ENCODE results near the gene NKIRAS2. TPM values are rescaled to one million over a fixed set of nuclear protein-coding genes. Genes with fewer than 3 reads are reported as not detected.

NKIRAS2 gene
- total RNA-seq, 2 donors from 2014 or later: 12.0 to 14.9 TPM

- no peaks in the 10 kb centered on the region for H3K4me1 Mint-ChIP-seq
- H3K27ac Mint-ChIP-seq: no peak overlapping the region
These were observed 49.1 kb downstream of the NKIRAS2 start for GRCh38 chr17:42068979-42069378.

GRCh38 chr17:42071810-42072209 is 51.9 kb downstream of the NKIRAS2 start:
- Mint-ChIP-seq H3K4me3 (no peak overlapping the region), H3K9me3 (no peaks in the 10 kb centered on the region), H3K27ac (no peak overlapping the region), H3K36me3 (ENCODE audit: low read depth) (no peaks in the 10 kb centered on the region), H3K27me3 (peaks cover 22% of the 10 kb centered on the region), H3K4me1 (no peaks in the 10 kb centered on the region)
- ATAC-seq (replicated peaks): no peak

More at GRCh38 chr17:42068979-42069378, 49.1 kb downstream of the NKIRAS2 start:
- Mint-ChIP-seq H3K36me3 (ENCODE audit: low read depth) (no peaks in the 10 kb centered on the region), H3K27me3 (peaks cover 24% of the 10 kb centered on the region), H3K4me3 (no peak overlapping the region), H3K9me3 (no peaks in the 10 kb centered on the region)
- no peak for ATAC-seq (replicated peaks)

- no peaks in the 10 kb centered on the region for H3K4me1 Mint-ChIP-seq
- H3K36me3 Mint-ChIP-seq (ENCODE audit: low read depth): no peaks in the 10 kb centered on the region
- H3K27ac Mint-ChIP-seq: no peak overlapping the region
- no peak overlapping the region for H3K4me3 Mint-ChIP-seq
- peaks cover 22% of the 10 kb centered on the region for H3K27me3 Mint-ChIP-seq
- H3K9me3 Mint-ChIP-seq: no peaks in the 10 kb centered on the region
- ATAC-seq (replicated peaks): no peak
These were observed 52.7 kb downstream of the NKIRAS2 start for GRCh38 chr17:42072323-42073187.

Other genes with a start within 250 kb of the NKIRAS2 start
- under 1 TPM; 0.32 to 0.45 TPM for gene JUP, start 233.4 kb upstream of the NKIRAS2 start, total RNA-seq
- under 1 TPM; 0.64 to 0.89 TPM for gene P3H4, start 208.1 kb upstream of the NKIRAS2 start, total RNA-seq
- under 1 TPM; 0.09 to 0.37 TPM for gene FKBP10, start 207.1 kb upstream of the NKIRAS2 start, total RNA-seq
- 10 to 100 TPM; 51.2 to 70.3 TPM for gene NT5C3B, start 183.9 kb upstream of the NKIRAS2 start, total RNA-seq
- gene KLHL10, start 182.3 kb upstream of the NKIRAS2 start, total RNA-seq: under 1 TPM in 1 of 2 donors, not detected in 1; 0.16 TPM
- gene KLHL11, start 154.7 kb upstream of the NKIRAS2 start, total RNA-seq: 10 to 100 TPM; 15.1 to 16.2 TPM
- gene ACLY, start 101.1 kb upstream of the NKIRAS2 start, total RNA-seq: 100 to 1,000 TPM in 1 of 2 donors, 10 to 100 TPM in 1; 95.4 to 222 TPM
- under 1 TPM; 0.63 to 0.93 TPM for gene ODAD4, start 89.5 kb upstream of the NKIRAS2 start, total RNA-seq
- 10 to 100 TPM; 51.4 to 82.9 TPM for gene CNP, start 53.3 kb upstream of the NKIRAS2 start, total RNA-seq
- 100 to 1,000 TPM in 1 of 2 donors, 10 to 100 TPM in 1; 79.5 to 118 TPM for gene DNAJC7, start 2.7 kb upstream of the NKIRAS2 start, total RNA-seq
- under 1 TPM; 0.06 to 0.32 TPM for gene C17orf113, start 30.5 kb downstream of the NKIRAS2 start, total RNA-seq
- under 1 TPM; 0.15 to 0.48 TPM for gene ZNF385C, start 78.4 kb downstream of the NKIRAS2 start, total RNA-seq
- gene DHX58, start 92.6 kb downstream of the NKIRAS2 start, total RNA-seq: 10 to 100 TPM; 12.0 to 19.1 TPM
- gene KAT2A, start 101.3 kb downstream of the NKIRAS2 start, total RNA-seq: 10 to 100 TPM; 32.8 to 44.2 TPM
- under 1 TPM in 1 of 2 donors, not detected in 1; 0.13 TPM for gene HSPB9, start 102.7 kb downstream of the NKIRAS2 start, total RNA-seq
- 10 to 100 TPM; 30.4 to 77.7 TPM for gene RAB5C, start 134.9 kb downstream of the NKIRAS2 start, total RNA-seq
- gene KCNH4, start 161.1 kb downstream of the NKIRAS2 start, total RNA-seq: under 1 TPM; 0.95 to 0.99 TPM
- gene HCRT, start 165.4 kb downstream of the NKIRAS2 start, total RNA-seq: not detected
- gene GHDC, start 174.4 kb downstream of the NKIRAS2 start, total RNA-seq: 10 to 100 TPM; 19.6 to 24.5 TPM

All from activated T-helper 17 cell treated with anti-CD3 and anti-CD28 coated beads, Interleukin-2, amount 50 U/mL, for 72 hours (primary cell).